ENCODE results near the gene CR1.
"Not testable (repeated sequence)": the region's sequence is repeated elsewhere in the genome, so short reads cannot be mapped to it uniquely, and the experiment has no call there.

Gene CR1

GRCh38 chr1:207503950-207504349 is 8.0 kb downstream of the CR1 start:
- no peak for DNase-seq (ENCODE audit: low read depth, low spot score)

- DNase-seq (ENCODE audit: low read depth, low spot score), result no peak
Observed at GRCh38 chr1:207504438-207504837, 8.5 kb downstream of the CR1 start.

GRCh38 chr1:207510444-207510843 is 14.5 kb downstream of the CR1 start:
- no peak for DNase-seq (ENCODE audit: low read depth, low spot score)

- DNase-seq (ENCODE audit: low read depth, low spot score), result no peak
Observed at GRCh38 chr1:207514890-207515289, 18.9 kb downstream of the CR1 start.

GRCh38 chr1:207516729-207517128 is 20.8 kb downstream of the CR1 start:
- no peak for DNase-seq (ENCODE audit: low read depth, low spot score)

- DNase-seq (ENCODE audit: low read depth, low spot score), result no peak
Observed at GRCh38 chr1:207518608-207519236, 22.8 kb downstream of the CR1 start.

GRCh38 chr1:207519505-207520399 is 23.8 kb downstream of the CR1 start:
- no peak for DNase-seq (ENCODE audit: low read depth, low spot score)

- DNase-seq (ENCODE audit: low read depth, low spot score), result not testable (repeated sequence)
Observed at GRCh38 chr1:207520400-207521345, 24.7 kb downstream of the CR1 start.

- not testable (repeated sequence) for DNase-seq (ENCODE audit: low read depth, low spot score)
Observed at GRCh38 chr1:207525239-207525638, 29.3 kb downstream of the CR1 start.

- DNase-seq (ENCODE audit: low read depth, low spot score), result not testable (repeated sequence)
Observed at GRCh38 chr1:207528401-207528800, 32.4 kb downstream of the CR1 start.

- DNase-seq (ENCODE audit: low read depth, low spot score), result not testable (repeated sequence)
Observed at GRCh38 chr1:207536263-207536662, 40.3 kb downstream of the CR1 start.

- DNase-seq (ENCODE audit: low read depth, low spot score), result not testable (repeated sequence)
Observed at GRCh38 chr1:207546677-207547357, 50.9 kb downstream of the CR1 start.

- not testable (repeated sequence) for DNase-seq (ENCODE audit: low read depth, low spot score)
Observed at GRCh38 chr1:207554823-207555222, 58.9 kb downstream of the CR1 start.

GRCh38 chr1:207565546-207566468 is 69.8 kb downstream of the CR1 start:
- no peak for DNase-seq (ENCODE audit: low read depth, low spot score)

GRCh38 chr1:207571926-207572325 is 76.0 kb downstream of the CR1 start:
- not testable (repeated sequence) for DNase-seq (ENCODE audit: low read depth, low spot score)

- not testable (repeated sequence) for DNase-seq (ENCODE audit: low read depth, low spot score)
Observed at GRCh38 chr1:207573074-207573473, 77.1 kb downstream of the CR1 start.

GRCh38 chr1:207575381-207575780 is 79.4 kb downstream of the CR1 start:
- not testable (repeated sequence) for DNase-seq (ENCODE audit: low read depth, low spot score)

GRCh38 chr1:207578796-207579435 is 83.0 kb downstream of the CR1 start:
- DNase-seq (ENCODE audit: low read depth, low spot score), result no peak

GRCh38 chr1:207579436-207579799 is 83.5 kb downstream of the CR1 start:
- DNase-seq (ENCODE audit: low read depth, low spot score), result no peak
